T47D (cell line): ENCODE measurements around the gene XRRA1.
A peak's percentile ranks its signal among the peaks of the same experiment; 100 is the strongest.
"Not testable (repeated sequence)": the region's sequence is repeated elsewhere in the genome, so short reads cannot be mapped to it uniquely, and the experiment has no call there.

Source experiments
- DNase-seq, 2 experiments: peaks; one replicate each; pipeline versions ENCODE4 v3.0.0 to v3.0.0-alpha.2; 2011 to 2012; ENCODE audit warnings: low read depth in 1 of 2, low spot score in 1 of 2
- JUND ChIP-seq: IDR thresholded peaks from 2 replicates; pipeline ENCODE4 v1.6.1; 2012; ENCODE audit warnings: low read depth
- in situ Hi-C: cut with HindIII; loops from 2 replicates; pipeline ENCODE4 v1.10.0; 2016; ENCODE audit warnings: low sequenced_read_pairs, low pct_unique_long_range_greater_than_20kb

XRRA1 gene

DNA sequence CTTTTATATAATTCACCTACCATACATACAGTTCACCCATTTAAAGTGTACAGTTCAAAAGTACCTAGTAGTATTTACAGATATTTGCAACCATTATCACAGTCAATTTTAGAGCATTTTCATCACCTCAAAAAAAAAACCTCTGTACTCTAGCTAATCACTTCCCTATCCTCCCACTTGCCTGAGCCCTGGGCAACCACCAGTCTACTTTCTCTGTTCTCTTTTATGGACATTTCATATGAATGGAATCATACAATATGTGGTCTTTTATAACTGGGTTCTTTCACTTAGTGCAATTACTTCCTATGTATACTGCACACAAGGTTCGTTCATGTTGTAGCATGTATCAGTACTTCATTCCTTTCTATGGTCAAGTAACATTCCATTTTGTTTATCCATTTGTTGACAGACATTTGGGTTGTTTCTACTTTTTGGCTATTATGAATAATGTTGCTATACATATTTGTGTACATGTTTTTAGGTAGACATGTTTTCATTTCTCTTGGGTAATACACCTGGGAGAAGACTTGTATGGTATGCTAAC lies 22.0 kb upstream of the XRRA1 start:
- in situ Hi-C loops, result no loop called here
- no peak for DNase-seq
- no peak for TF ChIP-seq JUND

DNA sequence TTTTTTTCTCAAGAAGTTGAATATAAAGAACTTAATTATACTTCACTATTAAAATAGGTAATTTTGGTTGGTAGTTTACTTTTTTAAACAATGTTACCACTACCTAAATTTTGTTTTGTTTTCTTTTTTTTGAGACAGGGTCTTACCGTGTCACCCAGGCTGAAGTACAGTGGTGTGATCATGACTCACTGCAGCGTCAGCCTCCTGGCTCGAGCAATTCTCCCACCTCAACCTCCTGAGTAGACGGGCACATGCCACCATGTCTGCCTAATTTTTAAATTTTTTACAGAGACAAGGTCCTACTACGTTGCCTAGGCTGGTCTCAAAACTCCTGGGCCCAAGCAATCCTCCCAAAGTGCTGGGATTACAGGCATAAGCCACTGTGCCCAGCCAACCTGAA lies 17.8 kb upstream of the XRRA1 start:
- in situ Hi-C loops, result no loop called here
- no peak for DNase-seq
- no peak for TF ChIP-seq JUND

GRCh38 chr11:74960128-74960527 lies 11.2 kb upstream of the XRRA1 start:
- in situ Hi-C loops, DNase-seq: not testable (repeated sequence)

DNA sequence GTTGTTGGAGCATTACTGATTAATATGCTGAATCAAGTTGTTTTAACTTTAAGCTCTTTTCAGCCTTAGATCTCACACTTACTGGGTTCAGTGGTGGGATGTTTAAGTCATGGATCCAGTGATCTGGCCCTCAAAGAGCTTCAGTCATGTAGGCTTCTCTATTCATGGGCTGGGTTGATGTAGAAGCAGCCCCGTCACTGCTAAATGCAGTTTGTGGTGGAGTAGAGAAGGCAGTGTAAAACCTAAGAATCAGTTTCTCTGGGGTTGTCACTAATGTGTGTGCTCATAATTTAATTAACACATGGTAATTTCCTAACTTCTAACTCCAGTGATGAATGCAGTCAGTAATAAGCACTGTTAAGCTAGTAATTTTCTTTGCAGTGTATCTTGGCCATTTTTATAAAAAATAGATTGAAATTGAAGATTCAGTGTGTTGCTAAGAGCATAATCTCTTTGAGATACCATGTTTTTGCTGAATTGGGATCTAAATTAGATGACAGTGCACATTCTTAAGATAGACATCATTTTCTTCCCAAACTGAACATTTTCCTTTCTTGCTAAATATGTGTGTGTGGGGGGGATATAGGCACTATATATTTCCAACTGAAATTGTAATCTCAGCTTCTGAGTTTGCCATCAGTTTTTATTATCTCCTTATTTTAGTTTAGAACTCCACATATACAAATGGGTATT lies 9.2 kb upstream of the XRRA1 start:
- no peak for DNase-seq
- in situ Hi-C loops, result no loop called here
- no peak for TF ChIP-seq JUND

DNA sequence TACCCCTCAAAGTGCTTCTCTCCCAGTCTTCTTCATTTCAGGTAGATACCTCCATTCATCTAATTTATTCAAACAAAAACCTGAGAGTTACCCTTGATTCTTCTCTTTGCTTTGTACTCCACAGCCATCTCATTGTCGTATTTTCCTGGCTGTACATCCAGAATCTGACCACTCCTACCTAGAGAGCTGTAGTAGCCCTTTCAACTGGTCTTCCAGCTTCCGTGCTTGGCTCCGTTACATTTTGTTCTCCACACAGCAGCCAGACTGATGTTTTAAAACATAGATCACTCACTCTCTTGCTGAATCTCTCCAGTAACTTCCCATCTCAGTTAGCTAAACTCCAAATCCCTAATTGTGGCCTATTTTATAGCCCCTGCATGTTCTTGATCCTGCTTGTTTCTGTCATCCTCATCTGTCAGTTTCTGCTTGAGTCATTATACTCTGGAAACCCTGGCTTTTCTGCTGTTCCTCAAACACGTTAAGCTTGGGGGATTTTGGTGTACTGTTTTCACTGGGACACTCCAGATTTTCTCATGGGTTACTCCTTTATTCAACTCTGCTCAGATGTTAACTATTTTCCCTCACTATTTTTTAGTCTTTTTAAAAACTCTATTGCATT lies 7.6 kb upstream of the XRRA1 start:
- in situ Hi-C loops, result no loop called here
- TF ChIP-seq JUND, result no peak
- no peak for DNase-seq

DNA sequence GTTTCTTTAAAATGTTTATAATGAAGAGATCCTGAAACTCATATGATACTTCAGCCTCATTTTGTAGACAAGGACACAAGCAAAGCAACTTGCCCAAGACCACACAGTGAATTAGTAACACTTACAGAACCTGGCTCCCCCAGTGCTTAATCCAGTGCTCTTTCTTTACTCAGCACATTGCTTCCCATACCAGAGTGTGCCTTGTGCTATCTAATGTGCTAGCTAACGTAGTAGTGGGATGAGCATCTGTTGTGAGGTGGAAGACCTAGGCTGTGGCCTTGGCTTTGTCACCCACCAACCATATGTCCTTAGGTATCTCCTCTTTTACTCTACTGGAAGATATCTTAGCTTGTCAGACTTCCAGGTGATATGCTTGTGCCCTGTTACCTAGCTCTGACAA lies 5.3 kb upstream of the XRRA1 start:
- in situ Hi-C loops, result no loop called here
- no peak for DNase-seq
- no peak for TF ChIP-seq JUND

DNA sequence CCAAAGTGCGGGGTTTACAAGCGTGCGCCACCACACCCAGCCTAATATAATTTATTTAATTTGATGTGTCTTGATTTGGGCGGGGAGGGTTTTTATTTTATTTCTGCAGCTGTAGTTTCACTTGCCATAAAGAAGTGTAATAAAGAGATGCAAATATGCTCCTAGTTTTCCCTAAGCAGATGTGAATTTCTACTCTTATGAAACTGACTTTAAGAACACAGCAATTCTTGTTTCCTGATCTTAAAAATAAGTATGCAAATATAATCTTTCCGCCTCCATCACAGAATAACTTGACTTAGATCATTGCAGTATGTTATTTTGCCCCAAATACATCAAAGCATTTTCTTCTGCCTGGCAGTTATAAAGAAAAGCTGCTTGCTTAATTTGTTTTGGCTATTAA lies 4.6 kb upstream of the XRRA1 start:
- in situ Hi-C loops, result no loop called here
- TF ChIP-seq JUND, result no peak
- no peak for DNase-seq

DNA sequence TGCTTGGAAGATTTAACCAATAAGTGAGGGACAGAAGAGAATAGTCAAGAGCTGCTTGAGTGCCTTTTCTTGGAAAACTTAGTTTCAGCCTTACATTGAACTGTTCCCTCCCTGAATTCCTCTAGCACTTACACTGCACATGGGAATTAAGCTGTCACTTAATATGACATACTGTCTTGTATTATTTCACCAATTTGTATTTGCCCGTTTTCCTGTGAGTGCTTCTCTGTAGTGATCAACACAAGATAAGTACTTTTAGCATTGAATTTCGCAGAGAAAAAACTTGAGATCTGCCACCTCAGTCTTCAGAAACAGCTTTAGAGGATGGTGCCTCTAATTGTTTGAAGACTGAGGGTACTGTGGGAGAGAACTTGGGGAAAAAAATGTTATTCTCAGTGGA lies 3.9 kb upstream of the XRRA1 start:
- DNase-seq, result no peak
- TF ChIP-seq JUND, result no peak
- in situ Hi-C loops, result no loop called here

- no peak for TF ChIP-seq JUND
- in situ Hi-C loops, result no loop called here
- DNase-seq, result no peak
Measured at GRCh38 chr11:74951226-74951625, 2.3 kb upstream of the XRRA1 start.

DNA sequence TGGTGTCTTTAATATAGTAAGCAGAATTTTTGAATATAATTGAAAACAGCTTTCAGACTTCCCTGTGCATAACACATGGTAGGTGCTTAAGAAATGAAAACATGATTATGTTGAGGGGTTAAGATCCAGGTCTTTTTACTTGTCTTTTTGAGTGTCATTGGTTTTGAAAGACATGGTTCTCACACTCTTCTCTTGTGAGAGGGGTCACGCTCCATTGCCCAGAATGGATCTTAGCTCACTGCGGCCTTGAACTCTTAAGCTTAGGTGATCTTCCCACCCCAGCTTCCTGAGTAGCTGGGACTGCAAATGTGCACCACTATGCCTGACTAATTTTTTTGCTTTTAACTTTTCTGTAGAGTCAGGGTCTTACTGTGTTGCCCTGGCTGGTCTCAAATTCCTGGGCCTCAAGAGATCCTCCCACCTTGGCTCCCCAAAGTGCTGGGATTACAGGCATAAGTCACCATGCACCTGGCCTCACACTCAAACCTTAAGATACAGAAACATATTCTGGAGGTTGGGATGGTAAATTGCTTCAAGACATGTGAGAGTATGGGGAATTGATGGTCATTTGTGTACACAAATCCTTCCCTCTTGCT lies 1.6 kb upstream of the XRRA1 start:
- TF ChIP-seq JUND, result no peak
- in situ Hi-C loops, result no loop called here
- DNase-seq, result no peak

GRCh38 chr11:74949753-74950137 lies 854 bp upstream of the XRRA1 start:
- in situ Hi-C loops, result no loop called here
- DNase-seq, result peak in 1 of 2 experiments; percentile 26
- TF ChIP-seq JUND, result no peak

GRCh38 chr11:74948546-74948897 lies 369 bp downstream of the XRRA1 start:
- DNase-seq, result peak in 1 of 2 experiments; percentile 45
- TF ChIP-seq JUND, result no peak
- in situ Hi-C loops, result no loop called here

GRCh38 chr11:74942073-74942759 lies 6.7 kb downstream of the XRRA1 start:
- in situ Hi-C loops, result no loop called here
- no peak for DNase-seq
- no peak for TF ChIP-seq JUND
